ENCODE results near the gene ENTPD8.

Gene ENTPD8

GRCh38 chr9:137387891-137388560 is 53.1 kb downstream of the ENTPD8 start:
- TF ChIP-seq YY1 (IDR thresholded peaks at IDR 0.05; ENCODE audit: low read depth) (no peak), EP300 (IDR thresholded peaks at IDR 0.05; ENCODE audit: borderline replicate concordance) (no peak), CEBPB (IDR thresholded peaks at IDR 0.05) (no peak), EGR1 (IDR thresholded peaks at IDR 0.05) (no peak), CREB1 (IDR thresholded peaks at IDR 0.05; ENCODE audit: low read depth) (no peak), NFIC (IDR thresholded peaks at IDR 0.05) (no peak), FOXM1 (IDR thresholded peaks at IDR 0.05; ENCODE audit: borderline replicate concordance, low read depth) (no peak), RAD21 (IDR thresholded peaks at IDR 0.05; ENCODE audit: low read depth) (no peak), TAF1 (IDR thresholded peaks at IDR 0.05; ENCODE audit: low read depth) (no peak), ZBTB7A (IDR thresholded peaks at IDR 0.05; ENCODE audit: low read depth) (no peak), TCF12 (IDR thresholded peaks at IDR 0.05; ENCODE audit: low read depth) (no peak), USF1 (IDR thresholded peaks at IDR 0.05) (no peak), TEAD4 (IDR thresholded peaks at IDR 0.05) (no peak)
- TF ChIP-seq, protein P1, sequence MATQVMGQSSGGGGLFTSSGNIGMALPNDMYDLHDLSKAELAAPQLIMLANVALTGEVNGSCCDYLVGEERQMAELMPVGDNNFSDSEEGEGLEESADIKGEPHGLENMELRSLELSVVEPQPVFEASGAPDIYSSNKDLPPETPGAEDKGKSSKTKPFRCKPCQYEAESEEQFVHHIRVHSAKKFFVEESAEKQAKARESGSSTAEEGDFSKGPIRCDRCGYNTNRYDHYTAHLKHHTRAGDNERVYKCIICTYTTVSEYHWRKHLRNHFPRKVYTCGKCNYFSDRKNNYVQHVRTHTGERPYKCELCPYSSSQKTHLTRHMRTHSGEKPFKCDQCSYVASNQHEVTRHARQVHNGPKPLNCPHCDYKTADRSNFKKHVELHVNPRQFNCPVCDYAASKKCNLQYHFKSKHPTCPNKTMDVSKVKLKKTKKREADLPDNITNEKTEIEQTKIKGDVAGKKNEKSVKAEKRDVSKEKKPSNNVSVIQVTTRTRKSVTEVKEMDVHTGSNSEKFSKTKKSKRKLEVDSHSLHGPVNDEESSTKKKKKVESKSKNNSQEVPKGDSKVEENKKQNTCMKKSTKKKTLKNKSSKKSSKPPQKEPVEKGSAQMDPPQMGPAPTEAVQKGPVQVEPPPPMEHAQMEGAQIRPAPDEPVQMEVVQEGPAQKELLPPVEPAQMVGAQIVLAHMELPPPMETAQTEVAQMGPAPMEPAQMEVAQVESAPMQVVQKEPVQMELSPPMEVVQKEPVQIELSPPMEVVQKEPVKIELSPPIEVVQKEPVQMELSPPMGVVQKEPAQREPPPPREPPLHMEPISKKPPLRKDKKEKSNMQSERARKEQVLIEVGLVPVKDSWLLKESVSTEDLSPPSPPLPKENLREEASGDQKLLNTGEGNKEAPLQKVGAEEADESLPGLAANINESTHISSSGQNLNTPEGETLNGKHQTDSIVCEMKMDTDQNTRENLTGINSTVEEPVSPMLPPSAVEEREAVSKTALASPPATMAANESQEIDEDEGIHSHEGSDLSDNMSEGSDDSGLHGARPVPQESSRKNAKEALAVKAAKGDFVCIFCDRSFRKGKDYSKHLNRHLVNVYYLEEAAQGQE (IDR thresholded peaks at IDR 0.05; ENCODE audit: low read depth) = no peak
- TF ChIP-seq, protein P2, sequence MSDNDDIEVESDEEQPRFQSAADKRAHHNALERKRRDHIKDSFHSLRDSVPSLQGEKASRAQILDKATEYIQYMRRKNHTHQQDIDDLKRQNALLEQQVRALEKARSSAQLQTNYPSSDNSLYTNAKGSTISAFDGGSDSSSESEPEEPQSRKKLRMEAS (IDR thresholded peaks at IDR 0.05) = no peak

GRCh38 chr9:137387114-137387890 is 53.9 kb downstream of the ENTPD8 start:
- no peak for TF ChIP-seq EP300 (IDR thresholded peaks at IDR 0.05; ENCODE audit: borderline replicate concordance)
- no peak for TF ChIP-seq NFIC (IDR thresholded peaks at IDR 0.05)
- TF ChIP-seq CREB1 (IDR thresholded peaks at IDR 0.05; ENCODE audit: low read depth) = no peak
- no peak for TF ChIP-seq TAF1 (IDR thresholded peaks at IDR 0.05; ENCODE audit: low read depth)
- no peak for TF ChIP-seq EGR1 (IDR thresholded peaks at IDR 0.05)
- no peak for TF ChIP-seq CEBPB (IDR thresholded peaks at IDR 0.05)
- no peak for TF ChIP-seq TCF12 (IDR thresholded peaks at IDR 0.05; ENCODE audit: low read depth)
- TF ChIP-seq RAD21 (IDR thresholded peaks at IDR 0.05; ENCODE audit: low read depth) = no peak
- TF ChIP-seq TEAD4 (IDR thresholded peaks at IDR 0.05) = no peak
- TF ChIP-seq FOXM1 (IDR thresholded peaks at IDR 0.05; ENCODE audit: borderline replicate concordance, low read depth) = no peak
- TF ChIP-seq YY1 (IDR thresholded peaks at IDR 0.05; ENCODE audit: low read depth) = no peak
- TF ChIP-seq, protein P2 (IDR thresholded peaks at IDR 0.05) = no peak
- TF ChIP-seq, protein P1 (IDR thresholded peaks at IDR 0.05; ENCODE audit: low read depth) = no peak
- TF ChIP-seq USF1 (IDR thresholded peaks at IDR 0.05) = no peak
- TF ChIP-seq ZBTB7A (IDR thresholded peaks at IDR 0.05; ENCODE audit: low read depth) = no peak

DNA sequence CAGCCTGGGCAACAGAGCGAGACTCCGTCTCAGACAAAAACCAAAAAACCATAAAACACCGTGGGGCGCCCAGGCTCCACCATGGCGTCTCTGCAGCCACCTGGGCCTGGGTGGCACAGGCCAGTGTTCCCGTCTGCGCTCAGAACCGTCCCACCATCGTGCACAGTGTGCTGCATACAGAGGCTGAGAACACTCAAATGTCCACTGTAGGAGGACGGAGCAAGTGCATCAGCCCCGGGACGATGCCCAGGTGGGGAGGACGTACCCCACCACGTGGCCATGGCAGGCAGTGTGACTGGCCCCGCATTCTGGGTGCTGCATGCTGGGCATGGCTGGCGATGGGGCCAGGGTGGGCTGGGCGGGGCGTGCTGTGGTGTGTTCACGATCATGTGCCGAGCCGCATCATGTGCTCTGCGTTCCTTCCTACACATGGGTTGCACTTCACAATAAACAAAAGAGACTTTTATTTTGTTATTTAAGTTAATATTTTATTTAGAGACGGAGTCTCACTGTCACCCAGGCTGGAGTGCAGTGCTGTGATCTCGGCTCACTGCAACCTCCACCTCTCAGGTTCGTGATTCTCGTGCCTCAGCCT is 56.0 kb downstream of the ENTPD8 start:
- TF ChIP-seq EGR1 (IDR thresholded peaks at IDR 0.05) (no peak), TCF12 (IDR thresholded peaks at IDR 0.05; ENCODE audit: low read depth) (no peak), RAD21 (IDR thresholded peaks at IDR 0.05; ENCODE audit: low read depth) (no peak), TAF1 (IDR thresholded peaks at IDR 0.05; ENCODE audit: low read depth) (no peak), CEBPB (IDR thresholded peaks at IDR 0.05) (no peak), CREB1 (IDR thresholded peaks at IDR 0.05; ENCODE audit: low read depth) (no peak), TEAD4 (IDR thresholded peaks at IDR 0.05) (no peak), YY1 (IDR thresholded peaks at IDR 0.05; ENCODE audit: low read depth) (no peak)
- TF ChIP-seq, protein P2 (IDR thresholded peaks at IDR 0.05) = no peak

Data from Ishikawa (cell line).